Hepatocyte (in vitro differentiated cells): Measurements from ENCODE around the gene MAGI1.

Source experiments
- EZH2phosphoT487 ChIP-seq: fragments of 200-600 bp; sonication (generic); IDR thresholded peaks from one replicate; pipeline ENCODE4 v1.6.1; 2018; ENCODE audit warnings: antibody characterized with exemption, mild to moderate bottlenecking, low read depth, moderate library complexity; ENCODE audit not compliant: unreplicated experiment, severe bottlenecking
- TF ChIP-seq, protein P1 (sequence below): fragments of 200-600 bp; sonication (generic); IDR thresholded peaks from 2 replicates; pipeline ENCODE4 v1.5.1; 2016; ENCODE audit warnings: antibody characterized with exemption, mild to moderate bottlenecking; ENCODE audit not compliant: poor library complexity

DNA sequence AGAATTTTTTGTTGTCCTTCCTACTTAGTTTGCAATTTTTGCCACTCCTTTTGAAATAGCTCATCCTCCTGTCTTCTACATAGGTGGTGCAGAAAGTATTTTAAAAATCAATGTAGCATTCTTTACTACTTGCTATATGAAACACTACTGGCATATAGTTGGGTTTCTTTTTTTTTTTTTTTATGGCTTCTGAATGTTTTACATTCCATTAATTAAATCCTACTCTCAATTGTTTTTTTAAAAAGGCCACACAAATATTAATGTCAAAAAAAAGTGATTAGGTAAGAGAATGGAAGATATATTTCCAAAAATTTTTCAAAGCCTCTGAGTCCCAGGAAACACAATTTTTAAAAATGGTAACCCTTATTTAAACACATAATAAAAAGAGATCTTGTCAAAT, 262.6 kb downstream of the MAGI1 start:
- TF ChIP-seq, protein P1, sequence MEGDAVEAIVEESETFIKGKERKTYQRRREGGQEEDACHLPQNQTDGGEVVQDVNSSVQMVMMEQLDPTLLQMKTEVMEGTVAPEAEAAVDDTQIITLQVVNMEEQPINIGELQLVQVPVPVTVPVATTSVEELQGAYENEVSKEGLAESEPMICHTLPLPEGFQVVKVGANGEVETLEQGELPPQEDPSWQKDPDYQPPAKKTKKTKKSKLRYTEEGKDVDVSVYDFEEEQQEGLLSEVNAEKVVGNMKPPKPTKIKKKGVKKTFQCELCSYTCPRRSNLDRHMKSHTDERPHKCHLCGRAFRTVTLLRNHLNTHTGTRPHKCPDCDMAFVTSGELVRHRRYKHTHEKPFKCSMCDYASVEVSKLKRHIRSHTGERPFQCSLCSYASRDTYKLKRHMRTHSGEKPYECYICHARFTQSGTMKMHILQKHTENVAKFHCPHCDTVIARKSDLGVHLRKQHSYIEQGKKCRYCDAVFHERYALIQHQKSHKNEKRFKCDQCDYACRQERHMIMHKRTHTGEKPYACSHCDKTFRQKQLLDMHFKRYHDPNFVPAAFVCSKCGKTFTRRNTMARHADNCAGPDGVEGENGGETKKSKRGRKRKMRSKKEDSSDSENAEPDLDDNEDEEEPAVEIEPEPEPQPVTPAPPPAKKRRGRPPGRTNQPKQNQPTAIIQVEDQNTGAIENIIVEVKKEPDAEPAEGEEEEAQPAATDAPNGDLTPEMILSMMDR = no peak
- TF ChIP-seq EZH2phosphoT487 = no peak
